GM18508 (cell line): ENCODE data around the gene EEF1G.
A peak's percentile ranks its signal among the peaks of the same experiment; 100 is the strongest.
"Not testable (repeated sequence)": the region's sequence is repeated elsewhere in the genome, so short reads cannot be mapped to it uniquely, and the experiment has no call there.

Experiments
- ATAC-seq: cut with Tn5 transposase; IDR thresholded peaks from one replicate; pipeline ENCODE4 v1.9.1; 2021; ENCODE audit warnings: moderate number of reproducible peaks; ENCODE audit not compliant: insufficient read depth, unreplicated experiment

Gene EEF1G

GRCh38 chr11:62573592-62574362 is at the start of gene EEF1G:
Gene EEF1G, minus strand, starts transcription at chr11:62573891. Its CDS starts 49 bp downstream, at chr11:62573842.
- peak; percentile 73 for ATAC-seq

GRCh38 chr11:62622476-62623089 is 48.9 kb upstream of the EEF1G start:
- ATAC-seq, result no peak

GRCh38 chr11:62621567-62622470 is 48.1 kb upstream of the EEF1G start, which contains the start of gene B3GAT3:
Gene B3GAT3, minus strand, starts transcription at chr11:62621986. Its CDS starts 39 bp downstream, at chr11:62621947.
- ATAC-seq, result peak; percentile 60

GRCh38 chr11:62621027-62621566 is 47.4 kb upstream of the EEF1G start:
- no peak for ATAC-seq

- ATAC-seq, result not testable (repeated sequence)
Observed at GRCh38 chr11:62616957-62617356, 43.3 kb upstream of the EEF1G start.

- ATAC-seq, result no peak
Observed at GRCh38 chr11:62615521-62615920, 41.8 kb upstream of the EEF1G start.

GRCh38 chr11:62614275-62614674 is 40.6 kb upstream of the EEF1G start:
- no peak for ATAC-seq

- no peak for ATAC-seq
Observed at GRCh38 chr11:62613291-62613778, 39.6 kb upstream of the EEF1G start.

GRCh38 chr11:62612366-62613290 is 38.9 kb upstream of the EEF1G start, which contains the start of the genes EML3 and ROM1:
Gene EML3, minus strand, starts transcription at chr11:62612775. Its CDS starts 318 bp downstream, at chr11:62612457.
Gene ROM1, plus strand, starts transcription at chr11:62613257. Its CDS starts 25 bp downstream, at chr11:62613282.
- no peak for ATAC-seq

GRCh38 chr11:62611705-62612365 is 38.1 kb upstream of the EEF1G start:
- ATAC-seq, result no peak

- no peak for ATAC-seq
Observed at GRCh38 chr11:62610814-62611704, 37.4 kb upstream of the EEF1G start.

- no peak for ATAC-seq
Observed at GRCh38 chr11:62610403-62610802, 36.7 kb upstream of the EEF1G start.

GRCh38 chr11:62608776-62609175 is 35.1 kb upstream of the EEF1G start:
- no peak for ATAC-seq

- no peak for ATAC-seq
Observed at GRCh38 chr11:62607714-62608113, 34.0 kb upstream of the EEF1G start.

- ATAC-seq, result no peak
Observed at GRCh38 chr11:62605902-62606301, 32.2 kb upstream of the EEF1G start.

GRCh38 chr11:62605467-62605866 is 31.8 kb upstream of the EEF1G start:
- no peak for ATAC-seq

GRCh38 chr11:62604460-62605120 is 30.9 kb upstream of the EEF1G start:
- ATAC-seq, result no peak
